Measurements from ENCODE around the gene TRPV3.

TRPV3 gene

GRCh38 chr17:3600529-3601205 is 43.1 kb upstream of the TRPV3 start:
- no peak for DNase-seq (ENCODE audit: low spot score)
- TF ChIP-seq, protein P1, sequence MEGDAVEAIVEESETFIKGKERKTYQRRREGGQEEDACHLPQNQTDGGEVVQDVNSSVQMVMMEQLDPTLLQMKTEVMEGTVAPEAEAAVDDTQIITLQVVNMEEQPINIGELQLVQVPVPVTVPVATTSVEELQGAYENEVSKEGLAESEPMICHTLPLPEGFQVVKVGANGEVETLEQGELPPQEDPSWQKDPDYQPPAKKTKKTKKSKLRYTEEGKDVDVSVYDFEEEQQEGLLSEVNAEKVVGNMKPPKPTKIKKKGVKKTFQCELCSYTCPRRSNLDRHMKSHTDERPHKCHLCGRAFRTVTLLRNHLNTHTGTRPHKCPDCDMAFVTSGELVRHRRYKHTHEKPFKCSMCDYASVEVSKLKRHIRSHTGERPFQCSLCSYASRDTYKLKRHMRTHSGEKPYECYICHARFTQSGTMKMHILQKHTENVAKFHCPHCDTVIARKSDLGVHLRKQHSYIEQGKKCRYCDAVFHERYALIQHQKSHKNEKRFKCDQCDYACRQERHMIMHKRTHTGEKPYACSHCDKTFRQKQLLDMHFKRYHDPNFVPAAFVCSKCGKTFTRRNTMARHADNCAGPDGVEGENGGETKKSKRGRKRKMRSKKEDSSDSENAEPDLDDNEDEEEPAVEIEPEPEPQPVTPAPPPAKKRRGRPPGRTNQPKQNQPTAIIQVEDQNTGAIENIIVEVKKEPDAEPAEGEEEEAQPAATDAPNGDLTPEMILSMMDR (IDR thresholded peaks at IDR 0.05; ENCODE audit: poor library complexity, severe bottlenecking) = no peak
- no peaks in the 10 kb centered on the region for H3K36me3 ChIP-seq (ENCODE audit: low read depth)
- H3K4me1 ChIP-seq (ENCODE audit: insufficient read depth, poor library complexity, severe bottlenecking) = peaks cover 9% of the 10 kb centered on the region
- H3K27me3 ChIP-seq (ENCODE audit: insufficient read depth, poor library complexity, severe bottlenecking) = no peaks in the 10 kb centered on the region
- H3K27ac ChIP-seq (ENCODE audit: poor library complexity, severe bottlenecking) = no peak overlapping the region
- no peak overlapping the region for H3K4me3 ChIP-seq (ENCODE audit: severe bottlenecking)
- no peak for ATAC-seq (ENCODE audit: low read depth)
- no peaks in the 10 kb centered on the region for H3K9me3 ChIP-seq (ENCODE audit: severe bottlenecking)

DNA sequence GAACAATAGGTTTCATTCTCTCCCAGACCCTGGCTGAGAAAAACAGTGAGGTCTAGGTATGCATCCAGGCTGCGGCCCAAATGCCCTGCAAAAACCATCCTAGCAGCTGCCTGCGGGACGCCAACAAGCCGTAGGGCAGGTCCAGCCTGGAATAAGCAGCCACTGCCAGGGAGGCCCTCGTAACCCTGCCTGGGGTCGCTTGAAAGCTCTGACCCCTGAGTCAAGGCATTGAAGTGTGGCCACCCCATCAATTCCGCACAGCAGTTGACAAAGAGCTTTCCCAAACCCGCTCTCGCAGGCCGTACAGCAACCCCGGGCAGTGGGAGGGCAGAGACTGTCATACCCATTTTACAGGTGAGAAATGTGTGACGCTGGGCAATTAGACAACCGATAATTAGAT is 40.5 kb upstream of the TRPV3 start:
- H3K36me3 ChIP-seq (ENCODE audit: low read depth) = no peaks in the 10 kb centered on the region
- peaks cover 1% of the 10 kb centered on the region for H3K4me1 ChIP-seq (ENCODE audit: insufficient read depth, poor library complexity, severe bottlenecking)
- H3K4me3 ChIP-seq (ENCODE audit: severe bottlenecking) = no peak overlapping the region
- ATAC-seq (ENCODE audit: low read depth) = no peak
- H3K27ac ChIP-seq (ENCODE audit: poor library complexity, severe bottlenecking) = no peak overlapping the region
- H3K9me3 ChIP-seq (ENCODE audit: severe bottlenecking) = no peaks in the 10 kb centered on the region
- TF ChIP-seq, protein P1 (IDR thresholded peaks at IDR 0.05; ENCODE audit: poor library complexity, severe bottlenecking) = no peak
- DNase-seq (ENCODE audit: low spot score) = no peak
- H3K27me3 ChIP-seq (ENCODE audit: insufficient read depth, poor library complexity, severe bottlenecking) = no peaks in the 10 kb centered on the region

DNA sequence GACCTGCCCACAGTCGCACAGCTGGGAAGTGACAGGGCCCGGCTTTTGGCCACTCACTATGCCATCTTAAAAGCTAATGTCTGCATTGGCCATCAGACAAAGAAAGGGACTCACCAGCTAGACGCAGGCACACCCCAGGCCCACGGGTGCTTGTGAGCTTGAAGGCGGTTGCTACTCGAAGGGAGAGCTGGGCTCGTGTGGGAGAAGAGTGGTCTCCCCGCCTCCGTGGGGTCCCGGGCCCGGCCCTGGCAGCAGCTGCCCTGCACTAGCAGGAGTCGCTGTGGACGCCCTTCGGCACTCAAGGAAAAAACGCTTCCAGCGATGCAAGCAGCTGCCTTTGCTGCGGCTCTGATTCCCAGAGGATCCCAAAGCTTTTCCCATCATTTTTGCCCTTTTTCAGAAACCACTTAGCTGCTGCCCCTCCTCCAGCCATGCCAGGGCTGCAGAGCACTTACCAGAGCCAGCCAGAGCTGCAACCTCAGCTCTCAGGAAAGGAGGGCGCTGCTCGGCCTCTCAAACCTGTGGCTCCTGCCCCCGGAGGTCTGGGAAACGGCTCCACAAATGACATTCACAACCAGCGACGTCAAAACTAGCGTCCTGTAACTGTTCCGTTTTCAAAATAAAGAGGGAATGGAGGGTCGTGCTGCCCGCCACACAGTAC is 39.3 kb upstream of the TRPV3 start:
- ATAC-seq (ENCODE audit: low read depth) = no peak
- Histone ChIP-seq H3K36me3 (ENCODE audit: low read depth) (no peaks in the 10 kb centered on the region), H3K27ac (ENCODE audit: poor library complexity, severe bottlenecking) (no peak overlapping the region)

GRCh38 chr17:3594976-3595375 is 37.4 kb upstream of the TRPV3 start:
- TF ChIP-seq, protein P1 (IDR thresholded peaks at IDR 0.05; ENCODE audit: poor library complexity, severe bottlenecking) = no peak
- no peaks in the 10 kb centered on the region for H3K36me3 ChIP-seq (ENCODE audit: low read depth)

More for the DNA sequence above, 39.3 kb upstream of the TRPV3 start:
- Histone ChIP-seq H3K4me3 (ENCODE audit: severe bottlenecking) (no peak overlapping the region), H3K27me3 (ENCODE audit: insufficient read depth, poor library complexity, severe bottlenecking) (no peaks in the 10 kb centered on the region), H3K4me1 (ENCODE audit: insufficient read depth, poor library complexity, severe bottlenecking) (no peaks in the 10 kb centered on the region), H3K9me3 (ENCODE audit: severe bottlenecking) (no peaks in the 10 kb centered on the region)
- TF ChIP-seq, protein P1 (IDR thresholded peaks at IDR 0.05; ENCODE audit: poor library complexity, severe bottlenecking) = no peak
- DNase-seq (ENCODE audit: low spot score) = no peak

More at GRCh38 chr17:3594976-3595375, 37.4 kb upstream of the TRPV3 start:
- Histone ChIP-seq H3K27ac (ENCODE audit: poor library complexity, severe bottlenecking) (no peak overlapping the region), H3K9me3 (ENCODE audit: severe bottlenecking) (no peaks in the 10 kb centered on the region), H3K4me1 (ENCODE audit: insufficient read depth, poor library complexity, severe bottlenecking) (no peaks in the 10 kb centered on the region), H3K4me3 (ENCODE audit: severe bottlenecking) (no peak overlapping the region), H3K27me3 (ENCODE audit: insufficient read depth, poor library complexity, severe bottlenecking) (no peaks in the 10 kb centered on the region)
- ATAC-seq (ENCODE audit: low read depth) (no peak), DNase-seq (ENCODE audit: low spot score) (no peak)
